Heart right ventricle (tissue), 16 donors: ENCODE results near the gene GDAP1L1. TPM values are rescaled to one million over a fixed set of nuclear protein-coding genes. Genes with fewer than 3 reads are reported as not detected.
A peak's percentile ranks its signal among the peaks of the same experiment; 100 is the strongest.

Source experiments
- ATAC-seq, 8 donors: fragments of 200-7000 bp; cut with Tn5 transposase; one replicate each; pipeline ENCODE4 v1.9.1; 2020; ENCODE audit warnings: mild to moderate bottlenecking in 8 of 8, moderate library complexity in 8 of 8, moderate number of reproducible peaks in 1 of 8
- DNase-seq, 2 donors: peaks; one replicate each; pipeline ENCODE4 v3.0.0-alpha.2; 2020
- H3K27ac ChIP-seq, 10 donors: fragments of 200-600 bp; sonication (generic) in 2 of 10; one replicate each; pipeline versions ENCODE4 v1.5.0 to v1.8.0; 2020 to 2022; ENCODE audit warnings: mild to moderate bottlenecking in 3 of 10
- H3K27me3 ChIP-seq, 7 donors: fragments of 200-600 bp; one replicate each; pipeline ENCODE4 v1.8.0; 2021 to 2022; ENCODE audit warnings: mild to moderate bottlenecking in 2 of 7
- H3K36me3 ChIP-seq, 9 donors: fragments of 200-600 bp; sonication (generic) in 1 of 9; one replicate each; pipeline versions ENCODE4 v1.5.0 to v1.8.0; 2020 to 2022; ENCODE audit warnings: mild to moderate bottlenecking in 2 of 9
- H3K4me1 ChIP-seq, 9 donors: fragments of 200-600 bp; sonication (generic) in 1 of 9; one replicate each; pipeline versions ENCODE4 v1.5.0 to v1.8.0; 2020 to 2022; ENCODE audit warnings: mild to moderate bottlenecking in 4 of 9
- H3K4me3 ChIP-seq, 10 donors: fragments of 200-600 bp; sonication (generic) in 2 of 10; one replicate each; pipeline versions ENCODE4 v1.5.0 to v1.8.0; 2020 to 2022; ENCODE audit warnings: mild to moderate bottlenecking in 7 of 10, moderate library complexity in 2 of 10
- H3K9me3 ChIP-seq, 11 donors: fragments of 200-600 bp in 10 of 11; sonication (generic) in 2 of 11; one replicate each; pipeline versions ENCODE4 v1.5.0 to v1.8.0; 2013 to 2022; ENCODE audit warnings: mild to moderate bottlenecking in 2 of 11, control low read depth in 1 of 11, moderate library complexity in 1 of 11
- CTCF ChIP-seq, 9 donors: fragments of 200-600 bp; sonication (generic) in 2 of 9; IDR thresholded peaks; one replicate each; pipeline versions ENCODE4 v1.5.0 to v1.8.0; 2021 to 2022; ENCODE audit warnings: antibody characterized with exemption in 9 of 9, mild to moderate bottlenecking in 5 of 9, moderate library complexity in 1 of 9
- WGBS, 2 donors: extraction: QIAGEN DNeasy Blood & Tissue Kit; methylation state at CpG; one replicate each; pipeline ENCODE4 v1.1.7; 2013; ENCODE audit warnings: inconsistent platforms in 1 of 2; 5-methylcytosine and 5-hydroxymethylcytosine counted together
- intact Hi-C, 10 donors: fragments of 100-400 bp; cut with DNase I; formaldehyde crosslinking; loops; one replicate each; pipeline versions ENCODE4 v1.11.1 to v1.14.2; 2022
- polyA plus RNA-seq, 2 donors: library from polyadenylated mRNA; stranded (reverse); fragments of 200-250 nt; gene quantifications; one replicate each; pipeline ENCODE4 v1.2.3, GENCODE V29; 2013
- total RNA-seq, 10 donors: library from RNA; stranded (reverse); fragmentation: NEBNext Ultra II Directional in 3 of 10; extraction: Animal tissue kit (Norgen Biotek cat#: 25700) in 3 of 10; gene quantifications; one replicate each; pipeline versions ENCODE4 v1.2.1 to v1.2.4, GENCODE V29; 2021 to 2023
- donor health status: Arrhythmogenic right ventricular cardiomyopathy.
- donor health status: ischemic (EF 13 %, LVEDD 7.1; RV severe dilation, severe dysfunction).
- donor health status: healthy with polysubstance abuse.
- donor health status: DM: no; HTN: yes; CAD: no.
- donor health status: DM: no; HTN: no; CAD: no.
- donor health status: ischemic (EF 25% LVEDD 6.9; RV normal size, moderate dysfunction).
- donor health status: ischemic (EF 25% LVEDD 5.7; RV mildly dilated, moderate dysfunction).
- donor health status: healthy.
- donor health status: DM: yes; HTN: yes; CAD: no.
- donor health status: Ischemic cardiomyopathy.
- donor health status: ischemic (EF 35%, LVEDD 5.7; RV mildly dilated, moderate dysfunction).
- donor health status: nonischemic (EF 11% LVEDD 7.7; RV severe dilation, severe dysfunction).
- donor health status: DM: yes; HTN: yes; CAD: no.
- donor health status: PGD.
- donor health status: ischemic (EF 29% LVEDD 5.4; RV normal size, mild dysfunction).
- donor health status: nonischemic (EF 23%, LVEDD 6.1; RV moderate dilation, normal function).

Gene GDAP1L1
- total and polyA plus RNA-seq, 12 donors: 0.09 to 0.71 (median 0.34) TPM; not detected in 2

GRCh38 chr20:44212792-44213191 lies 34.3 kb upstream of the GDAP1L1 start:
- no peak overlapping the region for H3K27ac ChIP-seq
- H3K4me3 ChIP-seq: no peak overlapping the region
- intact Hi-C loops: loop anchor here in 9 of 10 donors (5.0 to 10.0 kb wide), 9 partner anchors 172 to 525 kb away; partner anchors contain the start of gene TTPAL (in 1 of the 9)
- ATAC-seq (no peak), DNase-seq (no peak)
- H3K9me3 ChIP-seq: no peaks in the 10 kb centered on the region
- peaks cover 0 to 6% (median 0%) of the 10 kb centered on the region in 9 donors for H3K36me3 ChIP-seq
- TF ChIP-seq CTCF (IDR thresholded peaks at IDR 0.05): no peak
- peaks cover 0 to 49% (median 40%) of the 10 kb centered on the region in 9 donors for H3K4me1 ChIP-seq
- 81 to 83% methylated on average over 4 of the region's 4 CpGs for WGBS, 2 donors
- H3K27me3 ChIP-seq: no peaks in the 10 kb centered on the region

- peak; percentile 56 to 86 (median 78) for TF ChIP-seq CTCF (IDR thresholded peaks at IDR 0.05)
- Histone ChIP-seq H3K27ac (no peak overlapping the region), H3K4me3 (no peak overlapping the region), H3K27me3 (no peaks in the 10 kb centered on the region), H3K9me3 (no peaks in the 10 kb centered on the region), H3K36me3 (peaks cover 0 to 12% (median 0%) of the 10 kb centered on the region in 9 donors), H3K4me1 (peaks cover 0 to 44% (median 30%) of the 10 kb centered on the region in 9 donors)
- ATAC-seq: peak in 2 of 8 donors; percentile 20 to 21
- WGBS, 2 donors: 51 to 52% methylated on average over 7 of the region's 7 CpGs
- DNase-seq: peak; percentile 60 to 64
- intact Hi-C loops: loop anchor here (1.0 to 10.0 kb wide), 16 partner anchors 96 to 520 kb away; partner anchors contain the start of genes FITM2 (in 2 of the 10) and TTPAL (in 1 of the 10)
Measured at GRCh38 chr20:44215125-44215524, 32.0 kb upstream of the GDAP1L1 start.

- peak; percentile 63 to 95 (median 84) for TF ChIP-seq CTCF (IDR thresholded peaks at IDR 0.05)
- WGBS, 2 donors: 42 to 43% methylated on average over 11 of the region's 11 CpGs
- Histone ChIP-seq H3K27me3 (no peaks in the 10 kb centered on the region), H3K4me1 (peaks cover 0 to 35% (median 18%) of the 10 kb centered on the region in 9 donors), H3K4me3 (peak overlapping the region in 8 of 10 donors; percentile 2 to 43 (median 27)), H3K9me3 (no peaks in the 10 kb centered on the region), H3K36me3 (peaks cover 0 to 19% (median 0%) of the 10 kb centered on the region in 9 donors), H3K27ac (peak overlapping the region in 8 of 10 donors; percentile 1 to 72 (median 48))
- intact Hi-C loops: loop anchor here (1.0 to 10.0 kb wide), 20 partner anchors 93 to 517 kb away; partner anchors contain the start of genes FITM2 (in 9 of the 10) and TTPAL (in 1 of the 10)
- ATAC-seq (peak; percentile 66 to 84 (median 78)), DNase-seq (peak; percentile 52 to 69)
Measured at GRCh38 chr20:44217342-44218092, 29.6 kb upstream of the GDAP1L1 start.

GRCh38 chr20:44218446-44218845 lies 28.7 kb upstream of the GDAP1L1 start:
- Histone ChIP-seq H3K9me3 (no peaks in the 10 kb centered on the region), H3K4me3 (peak overlapping the region in 5 of 10 donors; percentile 22 to 43 (median 28)), H3K27ac (peak overlapping the region in 7 of 10 donors; percentile 5 to 72 (median 52)), H3K4me1 (peaks cover 0 to 40% (median 12%) of the 10 kb centered on the region in 9 donors), H3K27me3 (no peaks in the 10 kb centered on the region), H3K36me3 (peaks cover 0 to 19% (median 0%) of the 10 kb centered on the region in 9 donors)
- DNase-seq (no peak), ATAC-seq (no peak)
- no peak for TF ChIP-seq CTCF (IDR thresholded peaks at IDR 0.05)
- intact Hi-C loops: loop anchor here (2.0 to 10.0 kb wide), 15 partner anchors 92 to 516 kb away; partner anchors contain the start of genes FITM2 (in 3 of the 10) and TTPAL (in 1 of the 10)
- 50 to 57% methylated on average over 4 of the region's 4 CpGs for WGBS, 2 donors
